HepG2 (cell line): ENCODE measurements around the gene KCTD15. TPM values are rescaled to one million over a fixed set of nuclear protein-coding genes. Genes with fewer than 3 reads are reported as not detected.

Source experiments
- ATF7 ChIP-seq, 2 experiments: fragments of 450-650 bp in 1 of 2; sonication (generic) in 1 of 2; formaldehyde crosslinking in 1 of 2; IDR thresholded peaks; 2 replicates each; pipeline versions ENCODE4 v1.4.0 to v1.6.1; 2016 to 2020; ENCODE audit warnings: antibody characterized with exemption in 1 of 2, mild to moderate bottlenecking in 1 of 2, missing genetic modification reagents in 1 of 2
- CHD2 ChIP-seq: IDR thresholded peaks from 2 replicates; pipeline ENCODE4 v1.6.1; 2011; ENCODE audit warnings: low read depth, low read length, improper control_type of control experiment
- HOXA5 ChIP-seq: sonication (generic); formaldehyde crosslinking; IDR thresholded peaks from 2 replicates; pipeline ENCODE4 v1.4.0; 2020; ENCODE audit warnings: missing genetic modification reagents
- KDM5A ChIP-seq: fragments of 200-600 bp; sonication (generic); IDR thresholded peaks from 2 replicates; pipeline ENCODE4 v1.7.0; 2018; ENCODE audit warnings: antibody characterized with exemption, mild to moderate bottlenecking, low read length, borderline replicate concordance
- MEF2D ChIP-seq: sonication (generic); formaldehyde crosslinking; IDR thresholded peaks from 2 replicates; pipeline ENCODE4 v1.5.1; 2020; ENCODE audit warnings: mild to moderate bottlenecking, missing genetic modification reagents
- THRA ChIP-seq: sonication (generic); formaldehyde crosslinking; IDR thresholded peaks from 2 replicates; pipeline ENCODE4 v1.4.0; 2020; ENCODE audit warnings: missing genetic modification reagents, borderline replicate concordance
- ZBTB2 ChIP-seq: sonication (generic); formaldehyde crosslinking; IDR thresholded peaks from 2 replicates; pipeline ENCODE4 v1.8.0; 2022; ENCODE audit warnings: low read depth, missing genetic modification reagents
- ZNF142 ChIP-seq: sonication (generic); formaldehyde crosslinking; IDR thresholded peaks from 2 replicates; pipeline ENCODE4 v1.4.0; 2020; ENCODE audit warnings: missing genetic modification reagents
- ZNF446 ChIP-seq: sonication (generic); formaldehyde crosslinking; IDR thresholded peaks from 2 replicates; pipeline ENCODE4 v1.5.0; 2020; ENCODE audit warnings: mild to moderate bottlenecking, missing genetic modification reagents
- ZNF580 ChIP-seq: IDR thresholded peaks from 2 replicates; pipeline ENCODE4 v1.6.1; 2016; ENCODE audit warnings: low read depth, borderline replicate concordance
- ZNF616 ChIP-seq: sonication (generic); formaldehyde crosslinking; IDR thresholded peaks from 2 replicates; pipeline ENCODE4 v1.5.0; 2020; ENCODE audit warnings: low read depth, mild to moderate bottlenecking, missing genetic modification reagents
- ZNF772 ChIP-seq: sonication (generic); formaldehyde crosslinking; IDR thresholded peaks from 2 replicates; pipeline ENCODE4 v1.5.0; 2020; ENCODE audit warnings: mild to moderate bottlenecking, missing genetic modification reagents
- polyA plus RNA-seq, 8 experiments: library from polyadenylated mRNA; depleted of rRNA in 3 of 8; stranded (reverse) in 7 of 8; unstranded in 1 of 8; fragments of >200 nt; fragmentation: Illumina TruSeq in 4 of 8; extraction: Trizol in 4 of 8; gene quantifications; 2 replicates each; pipeline versions ENCODE4 v1.2.1 to v1.2.3, GENCODE V29; 2011 to 2016; ENCODE audit warnings: low read depth in 4 of 8, missing spikeins in 1 of 8, mixed read lengths in 1 of 8; ENCODE audit not compliant: insufficient read depth in 1 of 8
- total RNA-seq, 5 experiments: library from RNA; depleted of rRNA; stranded (reverse); fragments of >200 nt; fragmentation: Illumina TruSeq; extraction: Trizol; gene quantifications; 2 replicates each; pipeline ENCODE4 v1.2.3, GENCODE V29; 2016; ENCODE audit warnings: low read depth in 1 of 5

KCTD15 gene
- total and polyA plus RNA-seq, 2 of the 13 experiments (the other 11 are each of a cell fraction or from before 2014, with no cell fraction given) = 13.2 to 16.7 TPM

- no peak for TF ChIP-seq ZNF142
- no peak for TF ChIP-seq ATF7 (IDR thresholded peaks at IDR 0.05)
- no peak for TF ChIP-seq ATF7 (CRISPR knock-in tag; IDR thresholded peaks at IDR 0.05)
- TF ChIP-seq KDM5A = no peak
- TF ChIP-seq MEF2D (CRISPR knock-in tag) = no peak
- no peak for TF ChIP-seq CHD2
- peak; percentile 73; the same call in 1 of the 2 replicates for TF ChIP-seq HOXA5
- TF ChIP-seq ZNF446 (CRISPR knock-in tag) = no peak
- TF ChIP-seq ZBTB2 (CRISPR knock-in tag) = no peak
- TF ChIP-seq ZNF580 (CRISPR knock-in tag) = peak; percentile 70; the same call in 1 of the 2 replicates
- peak; percentile 45; the same call in 1 of the 2 replicates for TF ChIP-seq THRA
- TF ChIP-seq ZNF616 = no peak
- TF ChIP-seq ZNF772 (CRISPR knock-in tag) = peak; percentile 67; the same call in 1 of the 2 replicates
Measured at GRCh38 chr19:33778089-33778791, 18.4 kb upstream of the KCTD15 start (continued).
